Liver (tissue), 3 donors: ENCODE measurements around the gene ELN.

Experiments
- CTCF ChIP-seq: fragments of 150-350 bp; IDR thresholded peaks from 2 replicates; pipeline ENCODE4 v1.5.1; 2017; ENCODE audit warnings: improper control_type of control experiment, low read depth, low read length; ENCODE audit not compliant: missing input control
- EGR1 ChIP-seq, 2 donors: IDR thresholded peaks; 2 replicates each; pipeline ENCODE4 v1.6.1; 2016 to 2018; ENCODE audit warnings: antibody characterized with exemption in 2 of 2, low read depth in 2 of 2
- GABPA ChIP-seq, 2 donors: IDR thresholded peaks in 1 of 2; conservative IDR thresholded peaks in 1 of 2; 2 replicates each; pipeline ENCODE4 v1.6.1; 2016; ENCODE audit warnings: antibody characterized with exemption in 2 of 2, mild to moderate bottlenecking in 1 of 2, moderate library complexity in 1 of 2
- HNF4A ChIP-seq, 2 donors: conservative IDR thresholded peaks; 2 replicates each; pipeline ENCODE4 v1.6.1; 2016; ENCODE audit warnings: antibody characterized with exemption in 2 of 2, mild to moderate bottlenecking in 2 of 2
- JUND ChIP-seq, 2 donors: IDR thresholded peaks; 2 replicates each; pipeline ENCODE4 v1.6.1; 2016; ENCODE audit warnings: antibody characterized with exemption in 2 of 2
- MAX ChIP-seq: IDR thresholded peaks from 2 replicates; pipeline ENCODE4 v1.6.1; 2016; ENCODE audit warnings: antibody characterized with exemption
- TAF1 ChIP-seq: conservative IDR thresholded peaks from 2 replicates; pipeline ENCODE4 v1.6.1; 2016; ENCODE audit warnings: antibody characterized with exemption, mild to moderate bottlenecking
- YY1 ChIP-seq: IDR thresholded peaks from 2 replicates; pipeline ENCODE4 v1.6.1; 2016; ENCODE audit warnings: antibody characterized with exemption, mild to moderate bottlenecking
- ZBTB33 ChIP-seq: IDR thresholded peaks from 2 replicates; pipeline ENCODE4 v1.6.1; 2016; ENCODE audit warnings: antibody characterized with exemption
- TF ChIP-seq, protein P1 (sequence below): IDR thresholded peaks from 2 replicates; pipeline ENCODE4 v1.6.1; 2016; ENCODE audit warnings: antibody characterized with exemption, mild to moderate bottlenecking
- donor health status: healthy.
- donor health status: healthy.

GRCh38 chr7:74057216-74057925, 29.4 kb downstream of the ELN start:
- TF ChIP-seq CTCF (no peak), MAX (no peak), HNF4A (conservative IDR thresholded peaks at IDR 0.05) (no peak), JUND (IDR thresholded peaks at IDR 0.05) (no peak), TAF1 (no peak), GABPA (IDR thresholded peaks at IDR 0.05 in 1 of 2, conservative IDR thresholded peaks at IDR 0.05 in 1 of 2) (no peak), YY1 (no peak), ZBTB33 (no peak), EGR1 (IDR thresholded peaks at IDR 0.05; ENCODE audit: low read depth in 2 of 2) (no peak)
- TF ChIP-seq, protein P1, sequence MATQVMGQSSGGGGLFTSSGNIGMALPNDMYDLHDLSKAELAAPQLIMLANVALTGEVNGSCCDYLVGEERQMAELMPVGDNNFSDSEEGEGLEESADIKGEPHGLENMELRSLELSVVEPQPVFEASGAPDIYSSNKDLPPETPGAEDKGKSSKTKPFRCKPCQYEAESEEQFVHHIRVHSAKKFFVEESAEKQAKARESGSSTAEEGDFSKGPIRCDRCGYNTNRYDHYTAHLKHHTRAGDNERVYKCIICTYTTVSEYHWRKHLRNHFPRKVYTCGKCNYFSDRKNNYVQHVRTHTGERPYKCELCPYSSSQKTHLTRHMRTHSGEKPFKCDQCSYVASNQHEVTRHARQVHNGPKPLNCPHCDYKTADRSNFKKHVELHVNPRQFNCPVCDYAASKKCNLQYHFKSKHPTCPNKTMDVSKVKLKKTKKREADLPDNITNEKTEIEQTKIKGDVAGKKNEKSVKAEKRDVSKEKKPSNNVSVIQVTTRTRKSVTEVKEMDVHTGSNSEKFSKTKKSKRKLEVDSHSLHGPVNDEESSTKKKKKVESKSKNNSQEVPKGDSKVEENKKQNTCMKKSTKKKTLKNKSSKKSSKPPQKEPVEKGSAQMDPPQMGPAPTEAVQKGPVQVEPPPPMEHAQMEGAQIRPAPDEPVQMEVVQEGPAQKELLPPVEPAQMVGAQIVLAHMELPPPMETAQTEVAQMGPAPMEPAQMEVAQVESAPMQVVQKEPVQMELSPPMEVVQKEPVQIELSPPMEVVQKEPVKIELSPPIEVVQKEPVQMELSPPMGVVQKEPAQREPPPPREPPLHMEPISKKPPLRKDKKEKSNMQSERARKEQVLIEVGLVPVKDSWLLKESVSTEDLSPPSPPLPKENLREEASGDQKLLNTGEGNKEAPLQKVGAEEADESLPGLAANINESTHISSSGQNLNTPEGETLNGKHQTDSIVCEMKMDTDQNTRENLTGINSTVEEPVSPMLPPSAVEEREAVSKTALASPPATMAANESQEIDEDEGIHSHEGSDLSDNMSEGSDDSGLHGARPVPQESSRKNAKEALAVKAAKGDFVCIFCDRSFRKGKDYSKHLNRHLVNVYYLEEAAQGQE = no peak
